ENCODE measurements around the gene HEPHL1.
A peak's percentile ranks its signal among the peaks of the same experiment; 100 is the strongest.

The HEPHL1 gene

DNA sequence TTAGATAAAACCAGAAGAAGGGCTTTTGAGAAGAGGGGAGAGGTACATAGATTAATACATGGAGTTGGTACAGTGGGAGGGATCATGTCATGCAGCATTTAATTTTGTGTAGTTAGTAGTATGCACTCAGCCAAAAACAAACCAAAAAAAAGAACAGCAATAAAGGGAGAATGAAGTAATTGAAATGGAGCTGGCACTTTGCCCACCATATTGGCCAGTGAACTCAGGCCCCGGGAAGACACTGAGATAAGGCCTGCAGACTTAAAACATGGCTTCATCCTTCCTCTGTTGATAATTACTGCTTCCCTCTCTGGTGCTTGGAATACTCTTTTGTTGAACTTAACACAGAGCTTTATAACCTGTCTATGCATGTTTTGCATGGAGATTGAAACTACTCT lies 110.6 kb downstream of the HEPHL1 start:
- no peak for DNase-seq

DNA sequence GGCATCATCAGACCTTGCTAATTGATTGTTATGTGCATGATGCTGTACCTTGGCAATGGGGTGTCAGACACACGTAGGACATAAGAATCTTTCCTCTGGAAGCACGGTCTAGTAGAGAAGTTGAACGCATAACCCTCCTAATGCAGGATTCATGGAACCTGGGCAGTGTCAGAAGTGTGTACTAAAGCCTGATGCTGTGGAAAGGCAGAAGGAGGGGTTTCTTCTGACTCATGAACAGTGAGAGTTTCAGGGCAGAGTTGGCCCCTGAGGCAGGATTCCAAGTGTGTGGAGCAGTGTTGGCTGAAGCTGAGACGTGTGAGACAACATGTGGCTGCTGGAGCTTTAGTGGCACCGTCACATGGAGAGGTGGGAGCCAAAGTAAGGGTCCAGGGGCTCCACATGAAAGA lies 111.0 kb downstream of the HEPHL1 start:
- no peak for DNase-seq

DNA sequence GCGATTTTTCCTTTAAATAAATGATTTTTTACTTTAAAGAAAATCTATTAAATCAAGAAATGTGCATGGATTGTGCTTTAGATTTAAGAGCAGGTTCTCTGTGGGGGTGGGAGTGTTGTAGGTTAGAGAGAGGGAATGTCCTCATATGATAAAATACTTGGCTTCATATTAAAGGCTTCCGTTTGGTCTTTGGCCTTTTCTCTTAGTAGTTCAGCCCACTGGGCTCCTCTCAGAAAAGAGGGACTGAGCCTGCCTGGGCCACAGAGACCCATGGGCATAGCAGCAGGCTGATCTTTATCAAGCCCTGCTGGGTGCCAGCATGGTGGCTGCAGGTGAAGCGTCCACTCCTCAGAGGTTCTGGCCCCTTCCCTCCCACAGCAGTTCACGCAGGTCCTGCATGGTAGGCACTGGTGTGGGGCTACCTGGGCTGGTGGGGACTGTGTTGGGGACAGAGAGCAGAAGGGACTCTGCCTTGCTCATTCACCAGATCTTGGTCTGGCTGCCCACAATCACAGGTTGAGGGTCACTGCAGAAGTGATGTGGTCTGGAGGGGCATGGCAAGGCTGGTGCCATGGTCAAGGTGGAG lies 111.8 kb downstream of the HEPHL1 start:
- no peak for DNase-seq

DNA sequence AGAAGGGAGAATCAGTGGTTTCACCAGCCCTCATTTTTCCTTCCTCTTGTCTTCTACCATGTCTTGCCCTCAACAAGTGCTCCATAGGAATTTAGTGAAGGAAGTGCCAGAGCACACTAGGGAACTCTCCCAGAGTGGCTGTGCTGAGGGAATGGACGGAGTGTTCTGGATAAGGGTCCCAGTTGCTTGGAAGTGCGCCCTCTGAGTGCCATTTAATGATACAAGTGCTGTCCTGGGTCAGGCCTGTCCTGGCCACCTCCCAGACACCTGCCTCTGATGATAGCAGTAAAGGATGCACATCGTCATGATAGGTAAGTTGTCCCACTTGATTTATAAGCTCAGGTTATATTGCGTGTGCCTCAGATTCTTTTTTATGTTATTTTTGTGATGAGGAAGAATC lies 112.6 kb downstream of the HEPHL1 start:
- DNase-seq: no peak

DNA sequence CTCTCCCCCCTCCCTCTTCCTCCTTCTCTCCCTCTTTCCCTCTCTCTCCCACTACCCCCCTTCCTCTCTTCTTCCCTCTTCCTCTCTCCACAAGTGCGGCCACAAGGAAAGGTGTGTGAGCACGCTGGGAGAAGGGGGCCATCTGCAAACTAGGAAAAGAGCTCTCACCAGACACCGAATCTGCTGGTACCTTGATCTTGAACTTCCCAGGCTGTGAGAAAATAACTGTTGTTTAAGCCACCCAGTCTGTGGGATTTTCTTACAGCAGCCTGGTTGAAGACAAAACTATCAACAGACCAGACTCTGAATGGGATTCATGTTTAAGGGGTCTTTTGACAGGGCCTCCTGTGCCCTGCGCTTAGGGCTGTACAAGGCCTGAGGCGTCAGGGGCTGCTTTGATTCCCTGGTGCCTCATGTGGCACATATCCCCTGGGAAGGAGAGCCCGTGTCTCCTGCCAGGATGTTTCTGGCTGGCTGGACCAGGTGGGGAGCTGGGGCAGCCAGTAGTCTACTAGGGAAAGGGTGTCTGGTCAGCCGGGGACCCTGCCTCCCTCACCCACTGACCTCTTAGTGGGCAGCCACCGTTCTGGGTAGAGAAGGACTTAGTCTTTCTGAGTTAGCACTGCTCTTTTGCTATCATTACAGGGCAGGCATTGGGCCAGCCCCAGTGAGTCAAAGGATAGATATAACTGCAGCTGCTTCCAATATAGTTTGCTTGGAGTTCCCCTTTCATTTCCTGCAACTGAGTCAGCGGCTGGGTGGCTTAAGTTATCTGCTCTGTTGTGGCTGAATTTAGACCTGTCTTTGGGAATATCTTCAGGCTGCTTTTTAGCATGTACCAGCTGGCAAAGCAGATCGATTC lies 113.7 kb downstream of the HEPHL1 start:
- no peak for DNase-seq

DNA sequence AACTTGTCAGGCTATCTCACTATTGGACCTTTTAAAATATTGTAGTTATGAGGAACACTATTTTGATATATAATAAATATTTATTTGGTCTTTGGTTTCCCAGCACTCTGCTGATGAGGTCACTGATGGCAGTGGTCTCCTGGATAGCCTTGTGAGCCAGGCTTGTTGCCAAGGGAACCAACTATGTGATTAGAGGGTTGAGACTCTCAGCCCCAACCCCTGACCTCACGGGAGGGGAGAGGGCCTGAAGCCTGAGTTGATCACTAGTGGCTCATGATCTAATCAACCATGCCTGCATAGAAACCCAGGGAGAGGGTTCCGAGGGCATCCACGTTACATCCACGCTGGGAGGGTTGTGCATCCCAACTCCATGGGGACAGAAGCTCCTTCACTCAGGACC lies 118.3 kb downstream of the HEPHL1 start:
- no peak for DNase-seq

DNA sequence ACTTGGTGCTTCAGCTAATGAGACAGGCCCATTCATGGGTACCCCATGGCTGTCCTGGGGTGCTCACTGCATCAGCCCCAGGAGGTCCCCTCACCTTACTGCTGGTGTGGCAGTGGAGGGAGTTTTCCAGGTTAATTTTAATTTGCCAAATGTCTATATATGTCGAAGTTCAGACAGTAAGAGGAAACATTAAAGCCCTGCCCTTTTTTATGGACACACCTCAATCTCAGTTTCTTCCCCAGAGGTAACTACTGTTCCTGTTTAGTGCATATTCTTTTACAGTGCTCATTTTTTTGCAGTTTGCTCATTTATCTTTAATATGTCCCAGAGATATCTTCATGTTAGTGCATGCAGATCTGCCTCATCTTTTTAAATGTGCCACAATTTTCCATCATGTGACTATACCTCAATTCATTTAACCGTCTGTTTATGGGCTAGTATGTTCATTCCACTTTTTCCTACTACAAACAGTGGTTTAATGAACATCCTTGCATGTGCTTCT lies 119.1 kb downstream of the HEPHL1 start:
- DNase-seq: no peak

DNA sequence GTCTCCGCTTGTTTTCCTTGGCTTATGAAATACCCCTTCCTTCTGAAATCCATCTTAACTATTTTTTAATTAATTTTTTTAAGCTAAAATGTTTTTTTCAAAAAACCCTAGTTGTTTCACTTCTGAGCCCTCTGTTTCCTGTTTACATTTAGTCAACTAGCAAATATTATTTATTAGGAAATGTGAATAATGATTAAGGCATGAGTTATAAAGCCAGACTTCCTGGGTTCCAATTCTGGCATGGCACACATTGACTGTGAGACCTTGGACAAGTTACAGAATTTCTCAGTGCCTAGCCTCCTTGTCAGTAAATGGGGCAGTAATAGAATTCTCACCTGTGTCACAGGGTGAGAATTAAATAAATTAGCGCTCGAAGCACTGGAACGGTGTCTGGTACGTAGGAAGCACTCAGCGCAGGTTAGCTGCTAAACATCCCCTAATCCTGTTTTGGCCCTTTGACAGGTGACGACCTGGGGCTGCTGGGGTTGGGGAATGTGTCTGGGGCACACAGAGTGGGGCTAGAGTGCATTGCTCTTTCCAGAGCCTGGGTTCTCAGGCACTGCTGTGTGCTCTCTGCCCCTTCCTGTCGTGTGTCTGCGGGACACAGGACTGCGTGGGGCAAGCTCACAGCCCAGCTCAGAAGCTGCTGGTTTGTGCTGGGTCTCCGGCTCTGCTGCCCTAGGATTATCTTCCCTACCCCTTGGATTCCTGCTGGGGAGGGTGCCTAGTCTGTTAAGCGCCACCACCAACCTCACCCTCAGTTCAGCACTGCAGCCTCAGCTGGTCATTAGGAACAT lies 120.6 kb downstream of the HEPHL1 start:
- DNase-seq: no peak

DNA sequence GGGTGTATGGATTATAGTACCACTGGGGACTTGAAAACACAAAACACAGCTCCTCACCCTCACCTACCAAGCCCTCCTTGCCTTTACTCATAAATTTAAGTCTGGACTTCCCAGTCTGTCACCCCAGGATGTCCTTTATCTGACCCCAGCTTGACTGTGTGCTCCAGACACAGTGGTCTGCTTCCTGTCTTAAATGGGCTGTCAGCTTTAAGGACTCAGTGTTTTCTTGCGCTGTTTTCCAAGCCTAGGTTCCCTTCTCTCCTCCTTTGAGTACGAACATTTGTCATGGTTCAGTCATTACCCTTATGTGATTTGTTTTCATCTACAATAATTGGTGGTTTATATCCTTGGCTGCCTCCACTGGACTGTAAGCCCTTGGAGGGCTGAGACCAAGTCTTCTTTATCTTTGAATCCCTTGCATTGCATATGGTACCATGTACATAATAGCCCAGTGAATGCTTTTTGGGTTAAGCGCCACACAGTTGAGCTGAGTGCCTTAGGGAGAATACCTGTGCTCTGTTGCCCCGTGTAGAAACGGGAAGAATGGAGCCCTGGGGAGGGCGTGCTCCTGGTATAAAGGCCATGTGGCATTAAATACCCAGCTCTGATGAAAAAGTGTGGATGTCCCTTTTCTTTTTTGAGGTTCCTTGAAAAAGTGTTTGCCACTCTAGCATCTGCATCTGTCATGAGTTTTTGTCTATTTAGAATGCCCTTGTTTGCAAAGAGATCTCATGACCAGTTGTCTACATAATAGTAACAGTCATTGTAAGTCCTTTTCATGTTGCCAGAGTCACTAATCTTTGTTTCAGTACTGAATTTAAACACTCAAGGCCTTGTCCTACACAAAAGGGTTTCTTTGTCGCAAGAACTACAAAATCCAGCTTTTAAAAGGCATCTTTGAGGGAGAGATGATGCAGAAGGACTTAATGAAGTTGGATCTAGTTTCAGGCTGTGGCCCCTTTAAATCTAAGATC lies 121.4 kb downstream of the HEPHL1 start:
- no peak for DNase-seq

DNA sequence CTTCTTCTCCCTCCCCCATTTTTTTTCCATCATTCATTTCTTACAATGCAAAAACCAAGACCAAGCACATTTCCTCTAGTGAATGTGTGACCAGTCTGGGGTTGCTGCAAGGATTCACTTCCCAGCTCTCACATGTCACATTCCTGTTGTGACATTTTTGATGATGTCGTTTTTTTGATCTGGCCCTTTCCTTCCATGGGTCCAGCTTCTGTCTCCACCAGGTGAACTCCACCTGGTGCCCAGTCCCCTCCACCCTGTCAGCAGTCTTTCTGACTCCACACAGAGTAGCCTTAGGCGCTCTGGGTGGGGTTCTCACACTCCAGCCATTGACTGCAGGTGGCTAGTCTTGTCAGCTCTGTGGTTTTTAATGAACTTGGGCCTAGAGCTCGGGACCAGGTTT lies 123.1 kb downstream of the HEPHL1 start:
- no peak for DNase-seq

DNA sequence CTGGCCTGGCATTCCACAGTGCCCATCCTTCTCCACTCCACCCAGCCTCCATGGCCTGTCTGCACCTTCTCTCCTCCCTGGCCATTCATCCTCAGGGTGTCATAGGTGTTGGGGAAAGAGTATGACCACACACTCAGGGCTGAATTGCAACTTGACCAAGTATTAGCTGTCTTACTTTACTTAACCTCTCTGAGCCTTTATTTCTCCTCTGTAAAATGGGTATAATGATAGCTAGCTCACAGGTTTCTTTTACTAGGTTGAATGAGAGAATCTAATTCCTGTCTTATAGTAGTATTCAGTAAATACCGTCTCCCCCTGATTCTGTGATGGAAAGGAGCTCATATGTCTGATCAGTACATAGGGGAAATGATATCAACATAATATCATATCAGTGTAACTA lies 123.5 kb downstream of the HEPHL1 start:
- DNase-seq: no peak

DNA sequence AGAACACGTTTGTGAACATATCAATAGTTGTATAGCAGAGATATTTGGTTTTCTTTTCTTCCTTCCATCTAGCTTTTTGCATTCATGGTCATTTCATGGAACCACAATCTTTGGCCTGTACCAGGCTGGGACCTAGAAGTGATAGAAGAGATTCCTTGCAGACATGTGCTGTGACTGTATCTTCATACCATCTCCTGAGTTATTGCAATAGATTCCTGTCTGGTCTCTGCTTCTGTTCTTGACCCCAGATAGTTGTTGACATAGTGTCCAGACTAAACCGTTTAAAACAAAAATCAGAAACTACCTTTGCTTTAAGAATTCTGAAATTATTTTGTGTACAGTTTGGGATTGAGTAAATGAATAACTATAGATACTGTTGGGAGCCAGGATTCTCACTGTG lies 124.3 kb downstream of the HEPHL1 start:
- DNase-seq: no peak

DNA sequence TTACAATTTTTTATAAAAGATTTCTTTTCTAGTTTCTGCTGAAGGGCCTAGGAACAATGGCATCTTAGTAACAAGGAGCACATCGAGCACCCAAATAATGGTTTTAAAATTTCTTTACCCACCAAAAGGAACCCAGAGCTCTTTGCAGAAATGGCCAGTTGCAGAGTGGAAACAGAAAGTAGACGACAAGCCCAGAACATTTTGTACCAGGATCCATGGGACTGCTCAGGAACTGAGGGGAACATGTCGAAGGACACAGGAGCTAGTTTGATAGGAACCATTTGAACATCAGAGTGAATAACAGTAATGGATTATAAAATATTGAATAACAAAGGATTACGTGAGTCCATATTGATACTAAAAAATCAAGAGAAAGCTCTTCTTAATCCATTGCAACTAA lies 124.8 kb downstream of the HEPHL1 start:
- no peak for DNase-seq

DNA sequence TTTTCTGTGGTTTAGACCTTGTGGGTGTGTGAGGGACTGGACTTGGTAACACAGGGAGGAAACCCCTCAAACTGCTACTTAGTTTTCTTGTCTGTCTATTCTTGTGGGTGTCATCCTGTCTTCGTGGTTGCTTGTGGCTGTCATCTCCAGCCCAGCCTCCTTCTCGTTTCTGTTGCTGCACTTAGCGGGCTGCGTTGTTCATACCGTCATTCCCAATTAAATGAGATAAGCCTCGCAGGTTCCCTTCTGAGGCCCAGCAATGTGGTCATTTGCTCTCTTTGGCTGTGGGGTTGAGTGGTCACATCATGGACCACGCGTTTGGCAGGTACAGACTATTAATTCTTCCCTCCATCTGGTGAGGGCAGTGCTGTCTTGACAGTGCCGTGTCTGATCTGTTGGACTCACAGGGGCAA lies 126.3 kb downstream of the HEPHL1 start:
- no peak for DNase-seq

DNA sequence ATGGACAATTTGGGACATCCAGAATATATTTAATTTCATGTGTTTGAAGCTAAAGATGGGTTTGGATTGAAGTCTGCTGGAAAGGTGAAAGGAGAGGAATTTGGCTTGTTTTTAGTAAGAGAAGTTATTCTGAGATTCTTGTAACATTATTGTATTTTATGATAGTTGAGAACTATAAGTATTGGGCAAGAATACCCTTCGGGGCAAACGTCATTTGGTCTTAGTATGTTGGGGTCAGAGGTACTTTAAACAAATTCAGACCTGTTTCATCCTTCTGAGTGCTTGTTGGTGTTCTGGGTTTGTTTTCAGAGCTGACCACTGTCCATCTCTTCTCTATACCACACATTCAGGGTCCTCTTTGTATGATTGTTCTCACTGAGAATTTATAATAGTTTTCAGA lies 127.0 kb downstream of the HEPHL1 start:
- DNase-seq: no peak

DNA sequence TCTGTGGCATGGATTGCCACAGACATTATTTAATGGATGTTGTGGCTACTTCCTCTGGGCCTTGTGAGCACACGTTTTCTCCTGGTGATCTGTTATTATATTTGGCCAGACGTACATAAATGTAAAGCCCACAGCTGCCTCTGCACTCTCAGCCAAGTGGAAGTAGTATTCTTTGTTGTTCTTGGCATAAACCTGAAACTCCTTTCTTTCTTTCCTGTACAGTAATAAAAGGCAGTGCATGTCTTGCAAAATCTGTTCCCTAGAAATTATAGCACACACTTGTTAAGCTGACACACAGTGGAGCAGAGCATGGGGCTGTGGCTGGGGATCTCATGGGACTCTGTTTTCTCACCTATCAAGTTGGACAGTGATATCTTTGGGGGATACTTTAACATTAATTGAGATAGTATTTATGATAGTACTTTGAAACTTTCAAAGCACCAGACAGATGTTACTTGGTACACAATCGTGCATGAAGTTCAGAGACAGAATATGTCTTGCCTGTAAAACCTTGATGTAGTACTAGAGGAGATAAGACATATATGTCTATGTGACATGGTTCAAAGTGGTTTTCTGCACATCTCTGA lies 128.4 kb downstream of the HEPHL1 start:
- DNase-seq: no peak

DNA sequence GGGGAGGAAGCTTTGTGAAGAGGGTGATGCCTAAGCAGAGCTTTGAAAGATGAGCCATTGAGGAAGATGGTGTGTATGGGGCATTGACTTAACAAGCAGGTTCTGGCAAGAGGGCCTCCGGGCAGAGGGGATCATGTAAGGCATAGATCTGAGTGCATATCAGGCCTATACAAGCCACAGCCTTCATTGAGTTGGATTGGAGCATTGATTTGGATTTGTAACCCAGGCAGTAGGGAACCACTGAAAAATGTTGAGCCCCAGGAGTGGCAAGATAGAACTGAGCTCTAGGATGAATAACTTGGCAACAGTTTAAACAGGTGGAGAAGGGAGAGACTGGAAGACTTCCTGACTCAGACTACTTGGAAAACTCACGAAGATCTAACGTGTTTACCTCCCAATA lies 128.9 kb downstream of the HEPHL1 start:
- DNase-seq: no peak

DNA sequence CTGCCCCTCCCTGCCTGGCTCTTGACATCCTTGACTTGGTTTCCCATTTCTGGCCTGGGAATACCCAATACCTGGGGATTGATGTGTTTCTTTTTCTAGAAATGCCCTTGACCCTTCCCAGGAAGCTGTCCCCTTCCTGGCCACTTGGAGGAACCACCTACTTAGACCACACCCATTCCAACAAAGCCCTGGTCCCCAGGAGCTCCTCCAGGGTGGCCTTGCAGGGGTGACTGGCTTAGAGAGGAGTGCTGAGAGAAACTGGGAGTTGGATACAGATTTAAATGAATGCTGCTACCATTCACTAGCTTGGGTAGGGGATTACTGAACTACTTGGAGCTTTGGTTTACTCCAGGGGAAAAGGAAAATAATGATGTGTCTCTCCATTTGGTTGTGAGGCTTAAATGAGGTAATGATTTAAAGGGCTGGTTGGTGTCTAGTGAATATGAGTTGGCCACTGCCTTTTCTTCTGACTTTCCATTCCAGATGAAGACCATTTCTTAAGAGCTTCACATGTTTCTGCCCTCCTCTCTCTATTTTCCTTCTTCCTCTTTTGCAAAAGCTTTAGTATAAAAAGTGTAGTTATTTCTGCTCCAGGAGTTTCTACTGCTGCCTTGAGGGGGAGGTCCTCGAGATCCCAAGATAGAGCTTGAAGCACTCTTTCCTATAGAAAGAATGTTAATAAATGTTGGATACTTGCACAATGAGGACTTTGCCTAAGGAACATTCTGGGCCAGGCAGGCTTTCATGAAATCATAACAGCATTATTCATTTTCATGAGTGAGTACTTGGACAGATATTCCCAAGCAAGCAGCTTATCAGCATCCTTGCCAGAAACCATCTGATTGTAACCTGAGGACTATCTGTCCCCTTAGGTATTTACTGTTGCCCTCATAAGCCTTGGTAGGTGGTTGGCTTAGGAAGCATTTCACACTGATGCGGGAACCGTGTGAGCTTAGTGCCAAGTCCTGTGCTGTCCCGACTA lies 129.8 kb downstream of the HEPHL1 start:
- DNase-seq: no peak

DNA sequence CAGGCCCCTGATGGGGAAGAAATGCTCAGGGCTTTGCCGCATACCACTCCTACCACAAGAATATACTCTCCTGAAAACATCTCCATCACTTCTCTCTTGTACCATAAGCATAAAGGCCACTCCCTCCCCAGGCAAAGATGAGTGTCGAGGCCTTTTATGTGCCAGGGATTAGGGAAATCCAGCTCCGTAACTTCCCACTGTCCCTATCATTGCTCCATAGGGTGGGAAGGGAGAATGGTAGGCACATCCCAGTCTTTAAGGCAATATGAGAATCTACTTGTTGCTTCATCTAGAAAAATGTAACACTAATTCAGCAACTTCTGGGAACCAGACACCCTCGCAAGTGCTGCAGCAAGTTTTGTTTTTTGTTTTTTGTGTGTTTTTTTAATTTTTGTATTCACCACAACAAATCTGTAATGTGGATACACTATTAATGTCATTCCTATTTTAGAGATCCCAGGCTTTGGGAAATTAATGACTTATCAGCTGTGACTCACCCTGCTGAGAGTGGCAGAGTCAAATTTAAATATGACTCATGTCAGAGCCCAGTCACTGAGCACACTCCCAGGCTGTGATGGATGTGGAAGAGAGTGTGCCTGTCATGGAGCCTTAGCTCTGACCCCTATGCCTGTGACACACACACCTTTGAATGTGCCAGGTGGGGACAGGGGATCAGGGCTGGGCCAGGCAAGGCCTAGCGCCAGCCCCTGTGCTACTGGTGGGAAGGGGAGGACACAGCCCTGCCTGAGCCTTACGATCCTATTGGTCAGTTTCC lies 130.9 kb downstream of the HEPHL1 start:
- peak; percentile 16 for DNase-seq

DNA sequence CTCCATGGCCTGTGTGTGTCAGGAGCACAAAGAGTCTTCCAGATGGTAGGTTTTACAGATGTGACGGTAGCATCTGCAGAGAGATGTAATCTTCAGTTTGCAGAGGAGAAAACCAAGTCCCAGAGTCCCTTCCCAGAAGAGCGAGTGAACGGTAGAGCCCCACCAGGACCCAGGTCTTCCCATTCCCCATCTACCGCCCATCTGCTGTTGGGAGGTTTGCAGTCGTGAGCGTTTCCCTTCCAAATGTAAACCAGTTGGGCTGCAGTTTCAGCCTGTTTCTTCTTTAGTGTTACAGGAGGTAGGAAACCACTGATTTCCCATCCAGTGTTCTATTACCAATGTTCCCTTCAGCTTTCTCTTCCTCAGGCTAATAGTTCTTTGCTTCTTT lies 131.5 kb downstream of the HEPHL1 start:
- DNase-seq: no peak

Data from CD4-positive, alpha-beta T cell treated with Interferon gamma for 1 hour (primary cell).